Activated CD4-positive, alpha-beta T cell treated with anti-CD3 and anti-CD28 coated beads, Interleukin-2, Interleukin-4, amounts not matched to agents 100 ng/mL and 50 ng/mL, durations not matched to agents 16 hours and 8 hours (primary cell): ENCODE results near the gene RPS28.
"Not testable (repeated sequence)": the region's sequence is repeated elsewhere in the genome, so short reads cannot be mapped to it uniquely, and the experiment has no call there.

Experiments used
- DNase-seq: peaks from one replicate; pipeline ENCODE4 v3.0.0-alpha.2; 2020; ENCODE audit warnings: low spot score

RPS28 gene

DNA sequence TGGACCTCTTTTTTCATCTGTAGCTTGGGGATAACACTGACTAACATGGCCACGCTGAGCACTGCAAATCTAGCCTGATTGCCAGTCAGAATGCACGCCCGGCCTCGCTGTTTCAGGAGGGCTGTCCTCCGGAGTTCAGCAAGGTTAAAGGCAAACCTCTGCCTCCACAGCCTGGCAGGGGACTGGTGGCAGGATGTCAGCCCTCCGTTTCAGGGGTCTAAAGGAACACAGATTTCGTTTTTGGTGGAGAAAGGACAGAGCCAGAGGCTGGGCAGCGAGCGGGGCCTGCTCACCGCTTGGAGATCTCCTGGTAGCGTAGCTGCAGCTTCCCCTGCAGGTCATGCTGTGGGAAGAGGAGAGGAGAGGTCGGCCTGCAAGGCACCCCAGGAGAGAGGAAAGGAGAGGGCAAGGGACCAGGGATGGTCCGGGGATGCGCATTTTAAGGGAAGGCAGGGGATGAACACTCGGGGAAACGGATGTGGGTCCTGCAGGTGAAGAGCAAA is 681 bp upstream of the RPS28 start:
- no peak for DNase-seq

DNA sequence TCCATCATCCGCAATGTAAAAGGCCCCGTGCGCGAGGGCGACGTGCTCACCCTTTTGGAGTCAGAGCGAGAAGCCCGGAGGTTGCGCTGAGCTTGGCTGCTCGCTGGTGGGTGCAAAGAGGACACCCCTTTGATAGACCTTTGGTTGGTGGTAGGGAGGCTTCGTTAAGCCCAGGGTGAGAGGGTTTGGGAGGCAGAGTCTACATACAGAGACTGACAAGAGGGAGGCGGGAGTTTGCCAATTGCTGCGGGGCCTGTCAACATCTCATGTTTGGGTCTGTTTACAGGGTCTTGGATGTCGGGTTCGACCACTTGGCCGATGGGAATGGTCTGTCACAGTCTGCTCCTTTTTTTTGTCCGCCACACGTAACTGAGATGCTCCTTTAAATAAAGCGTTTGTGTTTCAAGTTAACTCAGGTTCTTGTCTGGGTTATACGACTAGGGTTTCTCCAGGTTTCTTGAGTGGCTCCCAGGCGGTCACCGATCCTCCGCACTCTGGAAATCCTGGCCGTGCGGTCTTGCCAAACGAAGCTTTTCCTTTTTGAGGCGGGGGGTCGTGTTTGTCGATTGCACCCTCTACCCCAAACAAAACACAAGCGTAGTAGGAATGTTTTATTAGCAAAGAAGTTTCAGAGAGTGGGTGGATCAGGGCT is 816 bp downstream of the RPS28 start:
- DNase-seq: no peak

DNA sequence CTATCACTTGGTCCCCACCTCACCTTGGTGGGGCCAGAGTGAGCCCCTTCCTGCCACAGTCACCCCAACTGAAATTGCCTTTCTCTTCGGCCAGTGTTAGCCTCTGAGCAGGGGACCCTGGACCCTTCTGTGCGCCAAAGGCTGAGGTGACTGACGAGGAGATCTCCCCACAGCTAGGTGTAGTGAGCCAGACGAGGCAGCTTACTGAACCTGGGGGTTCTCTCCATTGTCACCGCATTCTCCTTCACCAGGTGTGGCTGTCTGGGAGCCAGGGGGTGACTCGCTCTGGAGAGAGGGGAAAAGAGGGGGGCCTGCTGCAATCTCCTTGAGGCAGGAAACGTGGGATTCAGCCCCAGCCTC is 1.3 kb downstream of the RPS28 start:
- DNase-seq: no peak

DNA sequence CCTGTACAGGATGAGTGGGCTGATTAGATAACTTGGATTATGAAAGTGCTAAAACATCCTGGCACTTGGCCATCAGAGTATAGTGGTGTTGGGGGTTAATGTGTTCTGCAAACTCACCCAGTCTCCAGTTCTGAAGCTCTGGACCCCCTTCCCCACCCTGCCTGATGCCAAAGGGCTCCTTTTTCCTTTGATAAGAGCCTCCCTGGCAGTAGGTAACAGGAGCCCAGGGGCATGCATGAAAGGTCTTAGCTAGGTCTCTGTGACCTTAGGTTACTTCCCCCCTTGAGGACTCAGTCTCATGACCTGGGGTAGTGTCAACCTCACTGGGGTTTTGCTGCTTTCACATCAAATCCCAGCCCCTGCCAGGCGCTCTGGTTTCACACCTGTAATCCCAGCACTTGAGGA is 2.5 kb downstream of the RPS28 start:
- no peak for DNase-seq

DNA sequence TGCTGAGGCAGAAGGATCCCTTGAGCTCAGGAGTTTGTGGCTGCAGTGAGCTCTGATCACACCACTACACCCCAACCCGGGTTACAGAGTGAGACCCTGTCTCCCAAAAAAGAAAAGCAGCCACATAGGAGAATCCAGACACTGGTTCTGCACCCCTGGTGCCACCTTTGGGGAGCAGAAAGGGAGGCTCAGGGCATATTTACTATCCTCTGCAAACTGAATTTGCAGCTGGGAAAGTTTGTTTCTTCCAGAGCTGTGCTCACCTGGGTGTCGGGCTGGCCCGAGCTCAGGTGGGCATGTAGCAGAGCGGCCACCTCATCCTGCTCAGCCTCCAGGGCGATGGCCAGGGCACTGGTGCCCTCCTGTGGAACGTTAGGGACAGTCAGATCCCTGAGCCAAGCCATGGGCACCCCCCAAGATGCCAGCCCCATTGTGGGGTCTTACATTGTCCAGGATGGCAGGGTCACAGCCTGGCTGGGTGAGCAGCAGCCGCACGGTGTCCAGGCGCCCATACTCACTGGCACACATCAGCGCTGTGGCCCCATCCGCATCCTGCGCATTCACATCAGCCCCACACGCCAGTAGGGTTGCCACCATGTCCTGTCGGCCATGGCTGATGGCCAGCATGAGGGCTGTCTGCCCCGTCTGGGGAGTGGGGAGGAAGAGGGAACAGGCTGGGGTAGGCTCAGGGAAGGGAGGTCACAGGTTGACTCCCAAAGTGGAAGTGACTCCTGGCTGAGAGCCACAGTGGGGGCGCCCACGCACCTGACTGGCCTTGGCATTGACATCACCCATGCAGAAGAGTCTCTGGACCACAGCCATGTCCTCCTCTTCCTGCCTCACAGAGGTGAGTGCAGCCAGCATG is 3.1 kb downstream of the RPS28 start:
- no peak for DNase-seq

DNA sequence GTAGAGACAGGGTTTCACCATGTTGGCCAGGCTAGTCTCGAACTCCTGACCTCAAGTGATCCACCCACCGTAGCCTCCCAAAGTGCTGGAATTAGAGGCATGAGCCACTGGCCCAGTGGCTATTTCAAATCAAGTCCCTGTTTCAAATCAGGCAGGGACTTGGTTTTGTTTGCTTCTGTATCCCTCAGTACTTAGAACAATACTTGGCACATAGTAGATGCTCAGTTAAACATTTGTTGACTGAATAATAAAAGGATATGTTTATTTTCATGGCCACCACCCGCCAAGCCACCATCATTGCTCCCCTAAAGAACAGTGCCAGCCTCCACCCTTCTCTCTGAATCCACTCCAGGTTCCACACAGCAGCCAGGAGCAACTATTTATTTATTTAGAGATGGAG is 4.2 kb downstream of the RPS28 start:
- DNase-seq: no peak

DNA sequence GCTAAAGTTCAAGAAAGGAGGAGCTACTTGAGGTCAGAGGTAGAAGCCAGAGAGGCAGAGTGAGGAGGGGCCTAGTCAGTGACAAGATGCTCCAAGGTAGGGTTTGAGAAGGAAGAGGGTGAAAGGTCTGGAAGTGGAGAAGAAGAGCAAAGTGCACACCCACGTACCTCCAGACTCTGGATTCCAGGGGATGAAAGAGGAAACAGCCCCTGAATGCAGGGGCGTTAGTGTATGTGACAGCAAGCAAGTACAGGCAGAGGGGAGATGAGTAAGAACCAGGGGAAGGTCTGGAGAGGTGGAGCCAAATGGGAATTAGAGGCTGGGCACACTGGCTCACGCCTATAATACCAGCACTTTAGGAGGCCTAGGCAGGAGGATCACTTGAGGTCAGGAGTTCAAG is 8.7 kb downstream of the RPS28 start:
- no peak for DNase-seq

DNA sequence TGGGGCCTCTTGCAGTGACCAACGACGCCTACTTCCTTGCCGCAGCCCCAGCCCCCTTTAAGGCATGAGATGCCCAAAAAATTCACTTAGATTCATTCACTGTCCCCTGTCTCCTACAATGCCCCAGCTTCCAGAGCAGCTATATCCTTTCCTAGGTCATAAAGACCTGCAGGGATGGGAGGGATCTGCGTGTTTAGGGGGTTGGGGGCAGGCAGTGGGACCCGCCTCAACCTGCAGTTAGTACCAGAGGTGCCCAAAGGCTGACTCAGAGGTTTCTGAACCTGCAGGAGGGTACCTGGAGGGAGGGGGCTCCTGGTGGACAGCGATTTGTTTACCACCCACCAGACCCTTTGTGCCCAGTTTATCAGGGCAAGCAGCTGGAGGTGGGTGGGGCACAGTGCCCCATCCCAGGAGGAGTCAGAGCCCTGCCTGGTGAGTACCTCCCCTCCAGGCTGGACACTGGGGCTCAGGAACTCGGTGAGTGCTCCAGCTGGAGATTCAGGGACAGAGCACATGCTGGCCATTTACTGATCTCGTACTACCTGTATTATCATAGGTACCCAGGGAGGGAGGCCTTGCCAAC is 10.1 kb downstream of the RPS28 start:
- no peak for DNase-seq

DNA sequence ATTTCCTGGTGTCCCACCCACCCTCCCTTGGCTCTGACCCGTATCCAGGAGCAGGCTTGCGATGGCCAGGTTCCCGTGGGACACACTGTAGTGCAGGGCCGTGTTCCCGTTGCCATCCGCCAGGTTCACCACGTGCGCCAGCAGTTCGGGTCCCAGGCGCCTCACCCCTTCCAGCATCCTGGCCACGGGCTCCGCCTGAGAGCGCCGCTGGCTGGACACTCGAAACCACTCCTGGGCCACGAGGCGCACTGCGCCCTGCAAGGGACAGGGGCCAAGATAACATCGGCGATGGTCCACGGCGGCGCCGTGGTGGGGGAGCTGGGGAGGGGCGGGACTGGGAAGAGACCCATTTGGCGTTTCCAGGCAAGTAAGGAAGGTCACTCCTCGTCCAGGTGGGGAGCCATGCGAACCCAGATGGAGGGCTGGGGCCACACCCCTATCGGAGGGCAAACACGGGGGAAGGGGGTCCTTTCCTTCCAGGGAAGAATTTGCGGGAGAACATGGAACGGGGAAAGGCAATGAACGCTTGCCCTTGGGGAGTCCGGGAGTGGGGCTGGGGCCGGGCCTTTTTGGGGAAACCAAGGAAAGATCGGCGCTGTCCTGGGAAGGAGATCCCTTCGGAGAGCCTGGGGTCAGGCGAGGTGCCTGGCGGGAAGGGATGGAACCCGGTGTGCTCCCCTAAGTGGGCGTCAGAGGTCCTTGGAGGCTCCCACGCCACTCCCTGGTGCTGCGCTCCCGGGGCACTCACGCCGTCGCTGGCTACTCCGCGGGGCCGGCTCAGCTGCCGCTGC is 11.9 kb downstream of the RPS28 start:
- DNase-seq: no peak

DNA sequence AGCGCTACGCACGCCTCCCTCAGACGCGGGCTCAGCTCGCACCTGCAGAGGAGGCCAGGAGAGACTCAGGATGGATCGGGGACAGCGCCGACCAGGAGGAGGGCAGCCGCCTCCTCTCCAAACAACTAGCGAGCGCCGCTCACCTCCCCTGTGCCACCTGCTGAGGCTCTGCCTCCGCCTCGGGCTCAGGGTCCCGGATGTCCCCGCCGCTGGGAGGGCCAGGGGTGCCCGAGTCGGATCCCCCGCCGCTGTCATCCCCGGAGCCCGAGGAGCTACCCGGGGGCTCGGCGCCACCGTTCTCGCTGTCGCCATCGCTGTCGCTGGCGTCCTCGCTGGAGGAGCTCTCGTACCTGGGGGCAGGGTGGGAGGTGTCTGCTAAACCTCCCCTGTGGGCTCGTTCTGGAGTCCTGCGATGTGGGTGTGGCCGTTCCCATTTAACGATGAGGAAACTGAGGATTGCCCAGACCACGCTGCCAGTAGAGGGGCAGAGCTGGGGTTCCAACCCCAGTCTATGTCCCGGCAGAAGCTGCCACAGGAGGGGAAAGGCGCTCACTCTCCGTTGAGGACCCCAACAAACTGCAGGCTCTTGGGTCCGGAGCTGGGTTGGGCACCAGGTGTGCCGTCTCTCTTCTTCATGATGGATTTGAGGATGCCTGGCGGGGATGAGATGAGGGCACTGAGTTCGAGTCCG is 12.6 kb downstream of the RPS28 start:
- DNase-seq: no peak

DNA sequence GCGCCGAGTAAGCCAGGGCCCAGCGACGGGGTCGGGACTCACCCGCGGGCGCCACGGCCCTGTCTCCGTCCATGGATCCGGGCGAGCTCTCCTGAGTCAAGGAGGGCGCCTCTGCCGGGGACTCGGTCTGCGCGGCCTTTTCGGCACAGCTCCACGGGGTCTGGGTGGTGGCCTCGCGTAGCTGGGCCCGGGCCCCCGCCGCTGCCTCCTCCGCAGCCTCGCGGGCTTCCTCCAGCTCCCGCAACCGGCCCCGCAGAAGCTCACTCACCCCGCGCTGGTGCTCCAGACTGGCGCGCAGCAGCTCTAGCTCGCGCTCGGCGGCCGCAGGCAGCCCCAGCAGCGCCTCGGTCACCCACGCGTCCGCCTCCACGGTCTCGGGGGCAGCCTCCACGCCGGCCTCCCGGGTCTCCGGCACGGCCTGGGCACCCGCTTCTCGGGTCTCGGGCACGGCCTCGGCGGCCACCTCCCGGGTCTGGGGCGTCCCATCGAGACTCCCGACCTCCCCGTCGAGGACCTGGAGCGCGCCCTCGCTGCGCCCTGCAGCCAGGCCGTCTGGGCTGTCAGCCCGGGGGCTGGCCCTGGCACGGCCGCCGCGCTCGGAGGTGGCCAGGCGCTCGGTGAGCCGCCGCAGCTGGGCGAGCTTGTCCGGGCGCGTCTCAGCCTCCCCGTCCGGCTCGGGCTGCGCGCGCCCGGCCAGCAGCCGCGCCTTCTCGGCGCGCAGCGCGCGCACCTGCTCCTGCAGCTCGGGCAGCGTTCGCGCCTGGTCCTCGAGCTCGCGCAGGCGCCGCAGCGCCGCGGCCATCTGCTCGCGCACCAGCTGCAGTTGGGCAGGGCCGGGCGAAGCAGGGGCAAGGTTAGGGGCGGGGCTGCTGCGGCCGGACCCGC is 13.4 kb downstream of the RPS28 start:
- DNase-seq: no peak

DNA sequence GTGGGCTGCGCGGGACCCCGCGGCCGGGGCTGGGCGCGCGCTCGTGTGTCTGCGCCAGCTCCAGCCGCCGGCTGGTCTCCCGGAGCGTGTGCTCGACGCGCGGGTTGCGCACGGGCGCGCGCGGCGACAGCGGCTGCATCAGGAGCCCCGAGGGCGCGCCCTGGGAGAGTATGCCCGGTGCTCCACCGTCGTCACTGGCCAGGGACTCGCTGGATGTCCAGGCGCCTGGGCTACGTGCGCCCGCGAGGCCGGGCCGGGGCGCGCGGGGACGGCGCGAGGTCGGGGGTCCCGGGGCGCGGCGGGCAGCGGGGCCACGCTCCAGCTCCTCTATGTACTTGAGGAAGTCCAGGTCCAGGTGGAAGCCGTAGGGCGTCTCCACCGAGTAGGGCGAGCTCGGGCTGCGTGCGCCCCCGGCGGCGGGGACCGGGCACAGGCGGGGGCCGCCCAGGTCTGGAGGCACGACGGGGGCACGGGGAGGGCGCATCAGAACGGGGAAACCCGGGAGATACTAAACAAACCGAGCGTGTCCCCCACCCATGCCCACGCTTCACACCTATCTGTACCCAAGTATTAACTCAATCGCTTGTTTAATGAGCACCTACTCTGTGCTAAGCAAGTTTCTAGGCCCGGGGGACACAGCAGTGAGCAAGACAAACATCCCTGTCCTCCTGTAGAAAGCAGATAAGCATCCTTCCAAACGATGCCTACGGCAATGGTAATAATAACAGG is 14.2 kb downstream of the RPS28 start:
- DNase-seq: no peak

DNA sequence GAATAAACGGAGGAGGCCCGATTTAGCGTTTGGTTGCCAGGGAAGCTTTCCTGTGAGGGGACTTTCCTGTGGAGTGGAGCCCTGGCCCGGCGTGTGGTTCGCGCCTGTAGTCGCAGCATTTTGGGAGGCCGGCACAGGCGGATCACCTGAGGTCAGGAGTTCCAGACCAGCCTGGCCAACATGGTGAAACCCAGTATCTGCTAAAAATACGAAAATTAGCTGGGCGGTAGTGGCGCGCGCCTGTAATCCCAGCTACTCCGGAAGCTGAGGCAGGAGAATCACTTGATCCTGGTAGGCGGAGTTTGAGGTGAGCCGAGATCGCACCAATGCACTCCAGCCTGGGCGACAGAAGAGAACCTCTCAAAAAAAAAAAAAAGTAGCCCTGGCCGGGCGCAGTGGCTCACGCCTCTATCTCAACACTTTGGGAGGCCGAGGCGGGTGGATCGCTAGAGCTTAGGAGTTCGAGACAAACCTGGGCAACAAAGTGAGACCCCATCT is 14.8 kb downstream of the RPS28 start:
- DNase-seq: no peak

DNA sequence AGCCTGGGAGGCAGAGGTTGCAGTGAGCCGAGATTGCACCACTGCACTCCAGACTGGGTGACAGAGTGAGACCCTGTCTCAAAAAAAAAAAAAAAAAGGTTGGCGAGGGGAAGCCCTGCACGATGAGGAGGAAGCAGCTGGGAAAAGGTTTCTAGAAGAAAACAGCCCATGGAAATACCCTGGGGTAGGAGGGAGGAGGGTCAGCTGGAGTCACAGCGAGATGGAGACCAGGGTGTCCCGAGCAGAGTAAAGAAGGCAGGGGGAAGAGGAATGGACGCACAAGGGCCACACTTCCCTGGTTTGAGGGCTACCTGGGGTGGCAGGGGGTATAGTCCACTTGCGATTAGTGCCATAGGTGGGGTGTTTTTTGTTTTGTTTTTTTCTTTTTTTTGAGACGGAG is 15.4 kb downstream of the RPS28 start:
- no peak for DNase-seq

DNA sequence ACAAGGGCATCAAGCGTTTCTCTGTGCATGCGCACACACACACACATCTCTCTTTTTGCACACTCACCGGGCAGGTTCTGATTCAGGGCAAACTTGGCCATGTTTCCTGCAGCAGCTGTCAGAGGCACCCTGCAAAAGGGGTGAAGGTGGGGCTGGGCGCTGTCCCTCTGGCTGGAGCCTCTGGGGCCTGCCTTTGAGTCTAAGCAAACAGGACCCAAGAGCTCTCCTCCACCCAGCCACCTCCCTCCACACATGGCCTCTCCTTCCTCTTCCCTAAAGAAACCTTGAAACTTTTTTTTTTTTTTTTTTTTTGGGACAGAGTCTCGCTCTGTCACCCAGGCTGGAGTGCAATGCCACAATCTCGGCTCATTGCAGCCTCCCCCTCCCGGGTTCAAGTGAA is 16.4 kb downstream of the RPS28 start:
- no peak for DNase-seq

DNA sequence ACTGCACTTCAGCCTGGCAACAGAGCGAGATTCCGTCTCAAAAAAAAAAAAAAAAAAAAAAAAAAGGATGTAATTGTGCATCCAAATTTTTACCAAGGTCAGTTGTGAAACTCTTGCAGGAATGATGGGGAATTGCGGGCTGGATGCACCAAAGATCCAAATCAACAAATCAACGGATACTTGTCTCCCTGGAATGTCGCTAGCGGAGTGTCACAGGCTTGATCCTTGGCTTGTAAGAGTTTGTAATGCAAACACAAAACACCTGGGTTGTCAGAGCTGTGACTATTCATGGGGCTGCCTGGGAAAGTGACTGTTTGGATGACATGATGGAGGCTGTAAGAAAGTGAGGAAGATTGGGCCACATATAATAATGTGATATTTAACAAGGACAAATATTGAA is 17.5 kb downstream of the RPS28 start:
- no peak for DNase-seq

DNA sequence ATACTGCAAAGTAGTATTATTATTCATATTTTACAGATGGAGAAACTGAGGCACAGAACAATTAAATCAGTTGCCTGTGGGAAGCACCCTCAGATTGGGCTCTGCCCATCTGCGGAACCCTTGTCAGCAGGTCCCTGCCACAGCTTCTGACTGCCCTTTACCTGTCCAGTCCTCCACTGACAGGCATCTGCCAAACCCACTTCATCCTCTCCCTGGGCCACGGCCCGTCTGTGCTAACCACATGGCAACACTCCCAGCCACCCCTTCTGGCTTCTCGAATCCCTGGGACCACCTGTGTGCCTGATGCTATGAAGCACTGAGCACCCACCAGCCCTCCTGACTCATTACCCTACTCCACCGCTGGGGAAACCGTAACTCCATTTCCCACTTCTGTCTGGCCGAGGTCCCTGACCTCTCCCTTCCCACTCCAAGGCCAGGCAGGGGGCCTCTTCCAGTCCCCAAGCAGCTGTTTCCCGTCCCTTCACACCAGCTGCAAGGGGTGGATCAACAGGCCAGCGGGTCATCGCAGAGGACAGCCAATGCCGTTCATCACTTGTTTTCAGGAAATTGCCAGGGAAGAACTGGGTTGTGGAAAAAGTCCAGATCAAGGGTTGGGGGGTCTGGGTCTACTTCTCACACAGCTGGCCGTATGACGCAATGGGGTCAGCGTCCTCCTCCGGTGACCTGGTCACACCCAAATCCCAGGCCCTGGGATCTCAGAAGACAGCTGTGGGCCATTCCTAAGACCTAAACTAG is 19.2 kb downstream of the RPS28 start:
- DNase-seq: no peak

DNA sequence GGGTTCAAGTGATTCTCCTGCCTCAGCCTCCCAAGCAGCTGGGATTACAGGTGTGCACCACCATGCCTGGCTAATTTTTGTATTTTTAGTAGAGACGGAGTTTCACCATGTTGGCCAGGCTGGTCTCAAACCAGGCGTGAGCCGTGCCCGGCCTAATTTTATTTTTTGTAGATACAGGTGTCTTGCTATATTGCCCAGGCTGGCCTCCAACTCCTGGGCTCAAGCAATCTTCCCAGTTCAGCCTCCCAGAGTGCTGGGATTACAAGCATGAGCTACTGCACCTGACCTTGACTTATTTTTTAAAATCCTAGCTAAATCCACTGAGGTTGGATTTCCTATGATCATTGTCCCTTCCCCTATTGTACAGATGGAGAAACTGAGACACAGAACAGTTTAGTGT is 20.2 kb downstream of the RPS28 start:
- DNase-seq: not testable (repeated sequence)

DNA sequence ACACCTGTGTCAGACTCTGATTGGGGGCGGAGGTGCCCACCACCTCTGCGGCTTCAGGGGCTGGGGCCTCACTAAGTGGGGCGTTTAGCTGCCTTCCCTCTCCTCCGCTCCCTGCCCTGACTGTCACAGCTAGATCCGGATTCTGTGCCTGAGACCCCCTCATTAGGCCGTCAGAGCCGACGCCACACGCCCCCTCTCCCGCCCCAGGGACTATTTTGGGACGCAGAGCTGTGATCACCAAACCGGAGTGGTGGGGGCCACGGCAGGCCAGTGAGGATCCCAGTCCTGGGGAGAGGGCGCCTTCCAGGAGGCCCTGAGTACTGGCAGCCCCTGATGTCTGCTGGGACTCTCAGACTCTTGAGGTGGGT is 21.0 kb downstream of the RPS28 start:
- no peak for DNase-seq
